H1 (cell line): ENCODE data around the gene CRYGB. TPM values are rescaled to one million over a fixed set of nuclear protein-coding genes. Genes with fewer than 3 reads are reported as not detected.

Experiments used
- CTCF ChIA-PET: fragments of 300-600 bp; sonication (Branson Sonifier 250); formaldehyde crosslinking; loops from one replicate; lab custom pipeline; 2021; ENCODE audit not compliant: partially characterized antibody; lab: Charles Lee
- POLR2A ChIA-PET: fragments of 300-600 bp; sonication (Branson Sonifier 250); formaldehyde crosslinking; loops from one replicate; lab custom pipeline; 2021; ENCODE audit warnings: inconsistent platforms; ENCODE audit not compliant: partially characterized antibody; lab: Charles Lee
- DNase-seq, 2 experiments: peaks; one replicate each; pipeline versions ENCODE4 v3.0.0 to v3.0.0-alpha.2; 2010 to 2022; ENCODE audit warnings: low spot score in 2 of 2, low read depth in 1 of 2, mixed read lengths in 1 of 2
- FAIRE-seq: peaks from 2 replicates; lab custom pipeline; 2011; peaks lifted over from hg19 to GRCh38; lab: Jason Lieb, UNC
- H2AFZ ChIP-seq: 2 replicates; pipeline ENCODE4 v1.8.1; 2012; ENCODE audit warnings: low read length, inconsistent platforms
- H2AK5ac ChIP-seq: 2 replicates; pipeline ENCODE4 v1.6.1; 2013; ENCODE audit warnings: low read depth, low read length
- H2BK120ac ChIP-seq: replicated peaks from 2 replicates; pipeline ENCODE3; 2013; ENCODE audit warnings: low read depth, low read length, inconsistent platforms
- H2BK12ac ChIP-seq: 2 replicates; pipeline ENCODE4 v1.6.1; 2013; ENCODE audit warnings: low read depth, low read length
- H2BK15ac ChIP-seq: 2 replicates; pipeline ENCODE4 v1.6.1; 2013; ENCODE audit warnings: low read length
- H2BK20ac ChIP-seq: 2 replicates; pipeline ENCODE4 v1.6.1; 2013; ENCODE audit warnings: low read length
- H2BK5ac ChIP-seq: 2 replicates; pipeline ENCODE4 v1.6.1; 2013; ENCODE audit warnings: low read depth, low read length
- H3K14ac ChIP-seq: 2 replicates; pipeline ENCODE4 v1.6.1; 2013; ENCODE audit warnings: inconsistent platforms; ENCODE audit not compliant: insufficient read length
- H3K18ac ChIP-seq: 2 replicates; pipeline ENCODE4 v1.6.1; 2013; ENCODE audit warnings: low read length; ENCODE audit errors: extremely low read depth
- H3K23ac ChIP-seq: 2 replicates; pipeline ENCODE4 v1.6.1; 2013; ENCODE audit warnings: inconsistent platforms; ENCODE audit not compliant: insufficient read length
- H3K23me2 ChIP-seq: 2 replicates; pipeline ENCODE4 v1.6.1; 2013; ENCODE audit warnings: low read depth, low read length
- H3K27ac ChIP-seq: 2 replicates; pipeline ENCODE4 v1.6.1; 2011; ENCODE audit warnings: low read depth, low read length, inconsistent platforms
- H3K27me3 ChIP-seq, 4 experiments: replicated peaks in 1 of 4; 1 replicate in 1 of 4; 2 replicates in 3 of 4; pipeline versions ENCODE4 v1.6.1 to v1.8.1; 2011 to 2013; ENCODE audit warnings: low read length in 3 of 4, mild to moderate bottlenecking in 3 of 4, inconsistent platforms in 2 of 4, mixed read lengths in 2 of 4, moderate library complexity in 1 of 4; ENCODE audit not compliant: control insufficient read depth in 3 of 4, insufficient read depth in 3 of 4; ENCODE audit errors: extremely low read depth in 1 of 4
- H3K36me3 ChIP-seq, 4 experiments: 2 replicates each; pipeline versions ENCODE4 v1.6.1 to v1.8.1; 2011 to 2013; ENCODE audit warnings: mild to moderate bottlenecking in 4 of 4, low read length in 3 of 4, moderate library complexity in 2 of 4, control low read depth in 1 of 4, inconsistent platforms in 1 of 4; ENCODE audit not compliant: insufficient read depth in 4 of 4, control insufficient read depth in 2 of 4
- H3K4ac ChIP-seq: replicated peaks from 2 replicates; pipeline ENCODE3; 2013; ENCODE audit warnings: low read length, low read depth, mixed read lengths, inconsistent platforms; ENCODE audit not compliant: insufficient read length
- H3K4me1 ChIP-seq, 4 experiments: replicated peaks in 1 of 4; 1 replicate in 1 of 4; 2 replicates in 3 of 4; pipeline versions ENCODE4 v1.6.1 to v1.8.1; 2011 to 2013; ENCODE audit warnings: low read length in 3 of 4, inconsistent platforms in 2 of 4, mixed read lengths in 1 of 4; ENCODE audit not compliant: insufficient read depth in 4 of 4, control insufficient read depth in 3 of 4
- H3K4me2 ChIP-seq, 2 experiments: 2 replicates each; pipeline versions ENCODE4 v1.6.1 to v1.8.1; 2011 to 2013; ENCODE audit warnings: low read depth in 2 of 2, low read length in 2 of 2, control low read depth in 1 of 2, inconsistent platforms in 1 of 2, mild to moderate bottlenecking in 1 of 2; ENCODE audit not compliant: insufficient read depth in 1 of 2
- H3K4me3 ChIP-seq, 4 experiments: fragments of 200-600, 300-600 bp in 1 of 4; sonication (generic), shearing (Covaris generic), sonication (Bioruptor Twin) in 1 of 4; 2 replicates each; pipeline versions ENCODE4 v1.5.1 to v1.8.1; 2011 to 2016; ENCODE audit warnings: low read length in 4 of 4, low read depth in 3 of 4, control low read depth in 2 of 4, inconsistent platforms in 2 of 4, mild to moderate bottlenecking in 2 of 4, mixed read lengths in 1 of 4, moderate library complexity in 1 of 4; ENCODE audit not compliant: insufficient read depth in 2 of 4; ENCODE audit errors: extremely low read depth in 1 of 4
- H3K56ac ChIP-seq: replicated peaks from 2 replicates; pipeline ENCODE3; 2013; ENCODE audit warnings: low read depth, mild to moderate bottlenecking, mixed read lengths, low read length, inconsistent platforms; ENCODE audit not compliant: insufficient read length
- H3K79me1 ChIP-seq: 2 replicates; pipeline ENCODE4 v1.6.1; 2013; ENCODE audit warnings: low read depth, low read length, control low read depth
- H3K79me2 ChIP-seq, 2 experiments: 2 replicates each; pipeline versions ENCODE4 v1.6.1 to v1.8.1; 2012 to 2013; ENCODE audit warnings: low read length in 2 of 2, mild to moderate bottlenecking in 2 of 2, inconsistent platforms in 1 of 2; ENCODE audit not compliant: insufficient read depth in 2 of 2, control insufficient read depth in 1 of 2
- H3K9ac ChIP-seq, 4 experiments: replicated peaks in 1 of 4; 1 replicate in 1 of 4; 2 replicates in 3 of 4; pipeline versions ENCODE4 v1.6.1 to v1.8.1; 2011 to 2013; ENCODE audit warnings: low read depth in 3 of 4, low read length in 3 of 4, control low read depth in 2 of 4, mild to moderate bottlenecking in 2 of 4, moderate library complexity in 2 of 4, inconsistent platforms in 1 of 4; ENCODE audit errors: extremely low read depth in 1 of 4
- H3K9me3 ChIP-seq, 2 experiments: 2 replicates each; pipeline versions ENCODE4 v1.6.1 to v1.8.1; 2012 to 2013; ENCODE audit warnings: mild to moderate bottlenecking in 2 of 2, moderate library complexity in 2 of 2, control low read depth in 1 of 2, inconsistent platforms in 1 of 2, low read depth in 1 of 2, low read length in 1 of 2, mixed read lengths in 1 of 2; ENCODE audit not compliant: insufficient read depth in 2 of 2
- H4K20me1 ChIP-seq, 2 experiments: replicated peaks in 1 of 2; 2 replicates each; pipeline versions ENCODE3 to v1.8.1; 2011 to 2013; ENCODE audit warnings: inconsistent platforms in 2 of 2, low read length in 2 of 2, mild to moderate bottlenecking in 1 of 2; ENCODE audit not compliant: insufficient read depth in 2 of 2, control insufficient read depth in 1 of 2
- H4K5ac ChIP-seq: 2 replicates; pipeline ENCODE4 v1.6.1; 2013; ENCODE audit warnings: low read length, low read depth, mixed read lengths, inconsistent platforms; ENCODE audit not compliant: insufficient read length
- H4K8ac ChIP-seq: 2 replicates; pipeline ENCODE4 v1.8.0; 2013; ENCODE audit warnings: mild to moderate bottlenecking, moderate library complexity, low read length, inconsistent platforms; ENCODE audit not compliant: insufficient read depth; ENCODE audit errors: extremely low read depth
- H4K91ac ChIP-seq: replicated peaks from 2 replicates; pipeline ENCODE3; 2013; ENCODE audit warnings: low read length, mixed read lengths, inconsistent platforms; ENCODE audit not compliant: insufficient read length
- BRCA1 ChIP-seq: IDR thresholded peaks from 2 replicates; pipeline ENCODE4 v1.6.1; 2012; ENCODE audit warnings: low read depth, low read length, improper control_type of control experiment
- CEBPB ChIP-seq: IDR thresholded peaks from 2 replicates; pipeline ENCODE4 v1.6.1; 2012; ENCODE audit warnings: low read depth, low read length
- CHD2 ChIP-seq: IDR thresholded peaks from 2 replicates; pipeline ENCODE4 v1.6.1; 2012; ENCODE audit warnings: low read length, improper control_type of control experiment
- CTBP2 ChIP-seq: IDR thresholded peaks from 2 replicates; pipeline ENCODE4 v1.7.0; 2011; ENCODE audit warnings: borderline replicate concordance, mild to moderate bottlenecking, moderate library complexity, mixed read lengths, low read length; ENCODE audit not compliant: insufficient read depth, insufficient read length
- RBBP5 ChIP-seq: IDR thresholded peaks from 2 replicates; pipeline ENCODE4 v1.7.1; 2012; ENCODE audit warnings: low read depth, mild to moderate bottlenecking, inconsistent platforms, low read length, moderate library complexity, borderline replicate concordance
- SIRT6 ChIP-seq: IDR thresholded peaks from one replicate; pipeline ENCODE4 v1.7.1; 2012; ENCODE audit warnings: low read length, inconsistent platforms
- SIX5 ChIP-seq: IDR thresholded peaks from 2 replicates; pipeline ENCODE4 v1.6.1; 2011; ENCODE audit warnings: mild to moderate bottlenecking, low read depth, low read length
- SP1 ChIP-seq: IDR thresholded peaks from 2 replicates; pipeline ENCODE4 v1.6.1; 2011; ENCODE audit warnings: low read depth, low read length
- SP2 ChIP-seq: IDR thresholded peaks from 2 replicates; pipeline ENCODE4 v1.6.1; 2012; ENCODE audit warnings: mild to moderate bottlenecking, low read length, inconsistent platforms
- TEAD4 ChIP-seq: IDR thresholded peaks from 2 replicates; pipeline ENCODE4 v1.6.1; 2012; ENCODE audit warnings: low read depth, low read length, inconsistent platforms, mixed read lengths
- USF2 ChIP-seq: IDR thresholded peaks from 2 replicates; pipeline ENCODE4 v1.6.1; 2011; ENCODE audit warnings: low read length, improper control_type of control experiment
- WGBS, 2 experiments: shearing (Covaris generic) in 1 of 2; methylation state at CpG; one replicate each; pipeline versions ENCODE4 v1.1.6 to v1.1.7; 2013 to 2015; ENCODE audit warnings: low lambda C conversion rate in 2 of 2, mixed read lengths in 2 of 2, inconsistent platforms in 1 of 2, low coverage in 1 of 2, missing lambda C conversion rate in 1 of 2; ENCODE audit not compliant: insufficient replicate concordance in 2 of 2, insufficient coverage in 1 of 2, insufficient read length in 1 of 2; ENCODE audit errors: extremely low coverage in 1 of 2, missing lambda C conversion rate in 1 of 2; 5-methylcytosine and 5-hydroxymethylcytosine counted together
- polyA plus RNA-seq, 7 experiments: library from polyadenylated mRNA; depleted of rRNA in 3 of 7; stranded (reverse) in 5 of 7; unstranded in 2 of 7; fragments of >200 nt in 5 of 7; fragments of 200-250 nt in 2 of 7; gene quantifications; 1 replicate in 5 of 7; 2 replicates in 1 of 7; 4 replicates in 1 of 7; pipeline versions ENCODE4 v1.2.1 to v1.2.3, GENCODE V29; 2011 to 2013; ENCODE audit warnings: missing spikeins in 2 of 7, mixed read lengths in 2 of 7
- total RNA-seq: library from RNA; stranded (reverse); fragmentation: NEBNext Ultra II Directional; extraction: Animal tissue kit (Norgen Biotek cat#: 25700); gene quantifications from 2 replicates; pipeline ENCODE4 v1.2.1, GENCODE V29; 2021

CRYGB gene
- total and polyA plus RNA-seq, 2 of the 8 experiments (the other 6 are each of a cell fraction or from before 2014, with no cell fraction given): 0.38 TPM; not detected in 1

- Histone ChIP-seq H4K20me1 (no peaks in the 10 kb centered on the region), H3K27ac (no peak overlapping the region), H2BK20ac (no peak overlapping the region), H2BK5ac (no peak overlapping the region), H3K23me2 (no peaks in the 10 kb centered on the region), H3K27me3 (no peaks in the 10 kb centered on the region), H3K36me3 (no peaks in the 10 kb centered on the region), H2BK12ac (no peak overlapping the region), H4K8ac (no peak overlapping the region), H3K9me3 (no peaks in the 10 kb centered on the region), H2AFZ (no peak overlapping the region), H3K56ac (no peak overlapping the region), H3K14ac (no peak overlapping the region), H2BK120ac (no peak overlapping the region), H3K4me2 (no peak overlapping the region), H4K91ac (no peak overlapping the region), H3K4me3 (no peak overlapping the region), H3K4me1 (no peaks in the 10 kb centered on the region), H3K79me1 (no peaks in the 10 kb centered on the region), H3K79me2 (no peaks in the 10 kb centered on the region), H3K4ac (no peak overlapping the region), H2BK15ac (no peak overlapping the region), H2AK5ac (no peak overlapping the region), H3K18ac (no peak overlapping the region), H4K5ac (no peak overlapping the region), H3K9ac (no peak overlapping the region), H3K23ac (no peak overlapping the region)
- no peak for DNase-seq
- ChIA-PET CTCF (interaction anchor here (0.6 to 3.7 kb wide), 7 partner anchors 11 to 45 kb away, joined by 3 to 17 read pairs (median 4); no protein-coding TSS in a partner anchor), POLR2A (interaction anchor here (1.0 kb wide), 1 partner anchor 15 kb away, joined by 4 read pairs; the partner anchor contains the start of gene CRYGB)
- 89% methylated on average over 6 of the region's 6 CpGs; no CpG with 5 or more reads in 1 of the 2 experiments for WGBS, 2 experiments
- FAIRE-seq: no peak
- TF ChIP-seq SP2 (no peak), USF2 (no peak), RBBP5 (no peak), CHD2 (no peak), SIRT6 (no peak), TEAD4 (no peak), CTBP2 (no peak), BRCA1 (no peak), CEBPB (no peak), SIX5 (no peak), SP1 (no peak)
These were observed 15.2 kb downstream of the CRYGB start for GRCh38 chr2:208130712-208131110.
